GM21717 (cell line): ENCODE results near the gene SAMD15.
"Not testable (repeated sequence)": the region's sequence is repeated elsewhere in the genome, so short reads cannot be mapped to it uniquely, and the experiment has no call there.

Source experiments
- ATAC-seq: cut with Tn5 transposase; IDR thresholded peaks from one replicate; pipeline ENCODE4 v1.9.1; 2021; ENCODE audit warnings: mild to moderate bottlenecking, moderate library complexity; ENCODE audit not compliant: unreplicated experiment

The SAMD15 gene

DNA sequence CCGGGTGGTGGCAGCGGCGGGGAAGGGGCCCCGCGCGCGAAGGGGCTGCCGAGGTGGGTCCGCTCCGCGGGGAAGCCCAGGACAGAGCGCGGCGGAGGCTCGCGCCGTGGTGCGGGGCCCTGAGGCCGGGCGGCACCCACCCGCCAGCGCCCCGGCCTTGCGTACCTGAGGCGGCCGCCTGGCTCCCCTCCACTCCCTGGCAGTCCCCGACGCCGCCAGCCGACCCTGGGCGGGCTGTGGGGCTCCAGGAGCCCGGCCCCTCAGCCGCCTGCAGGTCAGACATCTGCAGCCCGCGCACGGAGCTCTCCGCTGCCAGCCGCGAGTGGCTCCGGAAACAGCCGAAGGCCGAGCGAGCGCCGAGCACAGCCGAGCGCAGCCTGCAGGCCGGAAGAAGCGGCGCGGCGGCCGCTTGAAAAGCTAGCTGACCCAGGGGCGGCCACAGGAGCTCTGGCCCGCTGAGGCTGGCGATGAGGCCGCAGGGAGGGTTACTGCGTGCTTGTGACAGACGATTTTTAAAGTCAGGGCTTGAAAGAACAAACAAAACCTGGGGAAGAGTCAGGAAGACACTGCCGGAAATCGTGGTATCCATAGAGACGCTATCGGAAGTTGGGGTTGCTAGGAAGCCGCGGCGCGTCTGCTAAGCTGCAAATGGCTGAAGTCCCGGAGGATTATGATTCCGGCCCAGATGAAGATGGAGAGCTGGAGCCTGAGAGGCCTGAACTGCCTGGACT is at the start of gene SAMD15, which contains the start of gene TMED8:
Gene SAMD15, plus strand, starts transcription at position 609 of the 731 bp plus-strand sequence. Its CDS starts 40 bp downstream, at position 649.
Gene TMED8, minus strand, starts transcription at position 324 of the 731 bp plus-strand sequence. Its CDS starts 41 bp downstream, at position 283.
- ATAC-seq: peak; percentile 82

DNA sequence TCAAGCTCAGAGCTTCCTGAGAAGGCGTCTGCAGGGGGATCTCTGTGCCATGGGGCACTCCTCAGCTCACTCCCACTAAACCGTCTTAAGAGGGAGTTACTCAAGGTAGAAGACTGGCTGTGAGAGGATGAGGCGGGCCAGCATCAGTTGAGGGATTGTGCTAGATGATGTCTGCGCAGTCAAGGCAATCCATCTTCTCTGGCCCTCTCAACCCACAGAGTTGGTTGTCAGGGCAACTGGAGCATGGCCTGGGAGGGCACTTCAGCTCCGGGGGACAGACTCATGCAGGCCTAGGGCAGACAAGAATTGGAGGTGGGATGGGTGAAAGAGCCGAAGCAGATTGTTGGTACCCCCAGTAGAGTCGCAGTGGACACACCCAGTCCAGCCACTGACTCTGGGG is 47.3 kb upstream of the SAMD15 start:
- no peak for ATAC-seq

DNA sequence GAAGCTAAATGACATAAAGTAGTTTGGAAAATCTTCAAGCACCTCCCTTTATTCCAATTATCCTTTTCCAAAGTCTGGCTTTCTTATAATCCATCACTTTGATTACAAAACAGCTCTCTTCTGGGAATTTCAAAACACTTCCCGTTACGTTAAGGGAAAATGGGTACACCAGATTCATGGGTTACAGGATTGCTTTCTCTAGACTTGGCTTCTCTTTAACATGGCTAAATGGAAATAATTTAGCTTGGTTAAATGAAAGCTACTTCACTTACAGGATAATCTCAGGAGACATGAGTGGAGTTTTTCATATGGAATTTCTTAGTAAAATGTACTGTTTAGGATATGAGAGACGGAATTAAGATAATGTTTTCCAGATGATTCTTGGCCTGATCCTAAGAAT is 41.6 kb upstream of the SAMD15 start:
- no peak for ATAC-seq

DNA sequence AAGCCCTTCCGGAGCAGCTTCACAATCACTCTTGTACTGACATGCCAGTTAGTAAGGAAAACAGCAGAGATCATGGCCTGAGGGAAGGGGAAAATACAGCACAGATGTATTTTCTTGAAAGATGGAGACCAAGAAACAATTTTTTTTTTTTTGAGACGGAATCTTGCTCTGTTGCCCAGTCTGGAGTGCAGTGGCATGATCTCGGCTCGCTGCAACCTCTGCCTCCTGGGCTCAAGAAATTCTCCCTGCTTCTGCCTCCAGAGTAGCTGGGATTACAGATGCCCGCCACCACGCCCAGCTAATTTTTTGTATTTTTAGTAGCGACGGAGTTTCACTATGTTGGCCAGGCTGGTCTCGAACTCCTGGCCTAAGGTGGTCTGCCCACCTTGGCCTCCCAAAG is 39.9 kb upstream of the SAMD15 start:
- not testable (repeated sequence) for ATAC-seq

DNA sequence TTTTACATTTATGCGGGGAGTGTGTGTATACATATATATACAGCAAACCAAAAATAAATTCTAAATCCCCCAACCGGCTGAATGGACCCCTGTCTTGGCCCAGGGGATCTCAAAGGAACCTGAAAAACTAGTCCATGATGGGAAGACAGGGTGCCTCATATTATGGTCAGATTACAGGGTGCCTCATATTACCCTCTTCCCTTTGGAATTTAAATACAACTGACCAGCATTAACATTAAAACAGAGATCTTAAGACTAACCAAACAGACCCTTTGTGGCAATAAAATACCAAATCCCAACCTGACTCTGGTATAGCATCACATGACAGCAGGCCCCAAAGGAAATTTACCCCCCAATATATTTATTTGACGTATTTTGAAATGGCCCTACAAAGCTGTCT is 39.3 kb upstream of the SAMD15 start:
- ATAC-seq: no peak

DNA sequence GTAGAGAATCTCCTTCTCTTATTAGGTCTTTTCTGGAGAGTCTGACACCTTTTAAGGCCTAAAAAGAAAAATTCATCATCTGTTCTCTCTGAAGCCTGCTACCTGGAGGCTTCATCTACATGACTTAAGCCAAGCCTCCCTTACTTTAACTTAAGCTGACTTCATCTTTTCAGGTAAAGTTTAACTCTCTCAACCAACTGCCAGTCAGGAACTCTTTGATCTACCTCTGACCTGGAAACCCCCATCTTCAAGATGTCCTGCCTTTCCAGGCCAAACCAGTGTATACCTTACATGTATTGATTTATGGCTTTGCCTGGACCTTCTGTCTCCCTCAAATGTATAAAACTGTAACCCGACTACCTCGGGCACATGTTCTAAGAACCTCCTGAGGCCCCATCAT is 38.9 kb upstream of the SAMD15 start:
- ATAC-seq: no peak

DNA sequence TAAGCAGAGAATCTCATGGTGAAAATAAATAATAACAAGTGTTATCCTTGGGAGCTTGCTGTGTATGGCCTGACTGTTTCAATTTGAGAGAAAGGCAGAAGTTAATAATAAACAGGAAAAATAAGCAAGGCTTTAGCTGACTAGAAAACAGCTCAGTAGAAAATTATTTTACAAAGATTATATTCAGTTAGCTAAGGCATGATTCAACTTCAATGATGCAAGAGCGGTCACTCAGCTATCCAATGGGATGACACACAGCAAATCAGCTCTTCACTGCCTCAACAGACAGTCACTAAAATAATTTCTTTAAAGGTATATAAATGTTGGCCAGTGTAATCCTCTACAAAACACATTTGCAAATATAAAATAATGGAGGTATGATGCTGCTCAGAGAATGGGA is 37.8 kb upstream of the SAMD15 start:
- no peak for ATAC-seq

DNA sequence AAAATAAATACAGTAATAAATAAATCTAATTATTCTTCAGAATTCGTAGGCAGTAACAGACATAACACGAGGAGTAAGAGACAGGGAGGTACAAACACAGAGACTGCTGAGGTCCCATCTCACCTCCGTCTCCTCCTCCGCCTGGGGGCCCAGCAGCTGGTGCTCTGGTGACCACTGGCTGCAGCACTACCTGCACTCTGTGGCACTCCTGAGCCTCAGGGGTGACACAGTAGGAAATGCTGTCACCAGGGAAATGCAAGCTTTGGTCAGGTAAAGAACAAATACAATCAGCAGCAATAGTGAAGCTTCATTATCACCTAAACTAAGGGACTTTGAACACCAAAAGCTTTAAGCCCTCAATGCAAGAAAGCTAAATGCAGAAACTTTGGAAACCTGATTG is 36.8 kb upstream of the SAMD15 start:
- ATAC-seq: no peak

DNA sequence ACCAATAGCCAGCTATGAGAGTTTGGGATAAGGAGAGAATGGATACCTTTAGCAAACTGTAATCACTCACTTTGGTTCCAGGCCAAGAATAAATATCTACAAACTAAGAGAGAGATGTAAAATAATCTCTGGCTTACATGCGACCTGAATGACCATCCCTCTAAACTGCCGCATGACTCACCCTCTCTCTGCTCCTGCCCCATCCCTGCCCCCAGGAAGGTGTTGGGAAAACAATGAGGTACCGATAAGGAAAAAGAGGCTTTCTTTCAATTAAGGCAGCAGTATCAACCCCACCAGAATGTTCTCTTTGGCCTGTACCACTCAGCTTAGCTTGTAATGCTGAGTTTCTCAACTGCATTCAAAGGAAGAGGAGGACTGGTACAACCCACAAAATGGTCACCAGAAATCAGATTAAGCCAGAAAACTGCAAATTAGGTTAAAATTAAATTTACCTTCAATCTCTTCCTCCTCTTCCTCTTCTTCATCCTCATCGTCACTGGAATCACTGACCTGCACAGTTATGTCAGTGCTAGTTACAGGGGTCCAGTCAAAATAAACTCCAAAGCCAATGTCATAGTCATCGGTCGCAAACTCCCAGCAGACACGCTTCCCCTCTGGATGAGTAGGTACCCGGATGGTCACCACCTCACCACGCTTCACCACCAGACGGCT is 34.3 kb upstream of the SAMD15 start:
- no peak for ATAC-seq

DNA sequence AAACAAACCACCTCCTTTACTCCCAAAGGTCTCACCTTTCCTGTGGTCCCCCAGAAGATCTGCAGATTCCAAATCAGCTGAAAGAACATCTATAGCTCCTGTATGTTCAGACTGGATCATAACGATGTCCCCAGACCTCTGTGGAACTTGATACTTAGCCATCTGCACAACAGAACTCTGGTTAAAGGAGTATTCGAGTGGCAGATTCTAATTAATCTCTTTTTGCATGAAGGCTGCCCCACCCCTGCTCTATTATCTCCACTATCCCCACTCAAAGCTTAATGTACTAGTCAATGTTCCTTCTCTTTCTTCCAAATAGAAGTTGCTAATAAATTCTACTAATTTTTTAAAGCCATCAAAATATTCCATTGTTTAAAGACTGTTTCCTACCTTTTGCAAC is 33.5 kb upstream of the SAMD15 start:
- no peak for ATAC-seq

DNA sequence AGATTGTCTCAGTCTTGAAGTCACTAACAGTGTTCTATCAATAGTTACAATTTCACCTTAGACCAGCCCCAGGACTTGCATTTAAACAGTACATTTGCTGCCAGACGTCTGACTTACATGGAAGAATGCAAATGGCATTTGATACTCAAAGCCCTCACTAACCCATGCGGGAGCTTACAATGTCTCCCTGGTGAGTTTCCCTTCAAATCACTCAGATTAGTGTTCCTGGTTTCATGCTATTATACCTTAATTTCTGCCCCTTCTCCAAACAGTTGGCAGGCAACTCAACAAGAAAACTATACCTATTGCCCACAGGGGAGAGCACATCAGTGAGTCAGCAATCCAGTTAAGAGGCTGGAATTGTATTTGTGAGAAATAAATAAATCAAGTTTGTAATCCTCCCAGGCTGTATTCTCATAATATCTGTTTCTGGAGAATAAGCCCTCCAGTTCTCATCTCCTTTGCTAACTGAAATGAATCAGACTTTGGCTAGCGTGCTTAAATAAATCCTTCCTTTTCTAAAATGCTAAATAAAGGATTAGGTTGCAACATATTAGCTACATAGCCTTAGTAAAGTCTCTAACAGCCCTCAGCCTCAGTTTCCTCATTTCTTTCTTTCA is 32.7 kb upstream of the SAMD15 start:
- no peak for ATAC-seq

DNA sequence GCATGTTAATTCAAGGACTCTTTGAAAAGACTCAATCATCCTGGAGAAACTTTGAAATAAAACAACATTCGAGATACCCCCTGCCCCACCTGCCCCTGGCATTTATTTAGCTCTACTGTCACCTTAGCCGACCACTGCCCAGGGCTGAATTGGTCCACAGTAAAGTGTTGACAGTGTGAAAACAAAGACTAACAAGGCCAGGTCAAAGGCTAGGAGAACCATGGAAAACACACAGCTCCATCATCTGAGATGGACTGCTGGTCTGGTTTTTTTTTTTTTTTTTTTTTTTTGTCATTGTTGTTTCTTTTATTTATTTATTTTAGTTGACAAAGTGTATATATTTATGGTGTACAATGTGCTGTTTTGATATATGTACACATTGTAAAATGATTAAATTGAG is 30.7 kb upstream of the SAMD15 start:
- no peak for ATAC-seq

DNA sequence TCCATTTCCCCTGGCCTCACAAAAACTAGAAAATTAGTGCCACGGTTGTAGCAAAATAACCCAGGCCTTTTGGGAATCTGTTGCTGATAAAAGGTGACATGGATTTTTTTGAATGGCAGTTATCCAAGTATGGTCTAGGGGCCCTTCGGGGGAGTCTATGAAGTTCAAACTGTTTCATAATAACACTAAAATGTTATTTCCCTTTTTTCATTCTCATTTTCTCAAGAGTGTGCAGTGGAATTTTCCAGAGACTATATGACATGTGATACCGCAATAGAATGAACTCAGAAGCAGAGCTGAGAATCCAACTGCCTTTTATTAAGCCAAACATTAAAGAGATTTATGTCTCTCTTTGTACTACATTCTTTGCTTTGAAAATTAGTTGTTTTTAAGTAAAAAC is 29.4 kb upstream of the SAMD15 start:
- no peak for ATAC-seq

DNA sequence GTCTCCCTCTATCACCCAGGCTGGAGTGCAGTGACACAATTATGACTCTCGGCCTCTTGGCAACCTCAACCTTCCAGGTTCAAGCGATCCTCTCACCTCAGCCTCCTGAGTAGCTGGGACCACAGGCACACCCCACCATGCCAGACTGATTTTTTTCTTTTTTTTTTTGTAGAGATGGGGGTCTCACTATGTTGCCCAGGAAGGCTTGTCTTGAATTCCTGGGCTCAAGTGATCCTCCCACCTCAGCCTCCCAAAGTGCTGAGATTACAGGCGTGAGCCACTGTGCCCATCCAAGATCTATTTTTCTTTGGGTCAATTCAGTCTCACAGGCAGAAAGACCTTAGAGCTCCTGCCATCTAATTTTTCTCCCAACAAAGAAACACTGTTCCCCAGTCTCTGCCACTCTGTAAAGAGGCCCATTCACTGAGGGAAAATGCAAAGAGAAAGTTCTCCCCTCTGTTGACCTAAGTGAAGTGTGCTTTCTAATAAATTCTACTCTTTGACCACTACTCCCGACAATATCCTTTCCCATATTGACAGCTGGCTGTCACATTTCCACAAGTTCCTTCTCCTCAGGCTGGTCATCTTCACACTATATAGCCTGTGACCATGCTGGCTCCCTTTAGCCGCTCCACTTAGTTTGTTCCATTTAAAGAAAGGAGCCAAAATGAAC is 23.6 kb upstream of the SAMD15 start:
- no peak for ATAC-seq

DNA sequence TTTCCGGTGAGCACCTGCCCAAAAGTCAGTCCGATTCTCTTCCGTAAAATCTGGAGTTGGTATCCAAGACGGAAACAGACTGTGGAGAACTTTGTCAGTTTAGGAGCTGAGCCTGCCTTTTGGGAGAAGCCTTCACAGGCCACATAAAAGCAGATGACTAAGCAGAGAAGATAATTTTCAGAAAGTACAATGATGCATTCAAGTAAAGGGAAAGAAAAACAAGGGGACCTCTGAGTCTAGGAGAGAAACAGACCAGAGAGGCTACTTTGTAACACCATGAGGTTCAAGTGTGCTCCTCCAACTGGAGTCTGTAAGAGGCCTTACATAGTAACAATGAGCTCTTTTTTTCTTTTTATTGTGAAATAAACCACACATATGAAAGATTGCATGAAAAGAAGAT is 21.4 kb upstream of the SAMD15 start:
- no peak for ATAC-seq

DNA sequence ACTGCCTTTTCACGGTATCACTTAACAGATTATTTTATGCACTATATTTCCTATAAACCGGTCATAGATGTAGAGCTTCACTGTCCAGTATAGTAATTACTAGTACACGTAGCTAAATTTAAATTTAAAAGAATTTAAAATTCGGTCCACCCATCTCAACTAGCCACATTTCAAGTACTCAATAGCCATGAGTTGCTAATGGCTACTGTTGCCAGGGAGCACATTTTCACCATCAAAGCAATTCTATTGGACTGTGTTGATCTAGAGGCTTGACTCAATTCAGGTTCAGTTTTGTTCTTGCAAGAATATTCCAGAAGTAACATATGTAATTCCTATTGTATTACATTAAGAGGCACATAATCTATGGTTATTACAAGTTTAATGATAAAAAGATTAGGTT is 20.3 kb upstream of the SAMD15 start:
- ATAC-seq: no peak

DNA sequence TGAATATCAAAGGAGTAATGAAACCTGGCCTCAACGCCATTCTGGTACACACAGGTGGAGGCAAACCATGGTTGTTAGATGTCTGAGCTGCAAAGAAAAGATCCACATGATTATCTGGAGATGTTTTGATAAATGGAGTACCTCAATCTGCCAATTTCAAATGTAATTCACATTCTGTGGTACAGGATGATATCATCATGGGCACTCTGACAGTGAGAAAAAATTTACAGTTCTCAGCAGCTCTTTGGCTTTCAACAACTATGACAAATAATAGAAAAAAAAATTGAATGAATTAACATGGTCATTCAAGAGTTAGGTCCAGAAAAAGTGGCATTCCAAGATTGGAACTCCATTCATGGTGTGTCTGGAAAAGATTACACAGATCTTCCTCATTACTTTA is 17.6 kb upstream of the SAMD15 start:
- no peak for ATAC-seq

DNA sequence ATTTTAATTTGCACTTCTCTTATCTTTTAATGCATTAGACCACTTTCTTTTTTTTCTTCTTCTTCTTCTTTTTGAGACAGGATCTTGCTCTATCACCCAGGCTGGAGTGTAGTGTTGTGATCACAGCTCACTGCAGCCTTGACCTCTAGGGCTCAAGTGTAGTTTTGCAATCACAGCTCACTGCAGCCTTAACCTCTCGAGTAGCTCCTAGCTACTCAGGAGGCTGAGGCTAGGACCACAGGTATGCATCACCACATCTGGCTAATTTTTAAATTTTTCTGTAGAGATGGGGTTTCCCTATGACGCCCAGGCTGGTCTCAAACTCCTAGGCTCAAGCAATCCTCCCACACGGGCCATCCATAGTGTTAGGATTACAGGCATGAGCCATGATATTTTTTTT is 13.0 kb upstream of the SAMD15 start:
- ATAC-seq: no peak

DNA sequence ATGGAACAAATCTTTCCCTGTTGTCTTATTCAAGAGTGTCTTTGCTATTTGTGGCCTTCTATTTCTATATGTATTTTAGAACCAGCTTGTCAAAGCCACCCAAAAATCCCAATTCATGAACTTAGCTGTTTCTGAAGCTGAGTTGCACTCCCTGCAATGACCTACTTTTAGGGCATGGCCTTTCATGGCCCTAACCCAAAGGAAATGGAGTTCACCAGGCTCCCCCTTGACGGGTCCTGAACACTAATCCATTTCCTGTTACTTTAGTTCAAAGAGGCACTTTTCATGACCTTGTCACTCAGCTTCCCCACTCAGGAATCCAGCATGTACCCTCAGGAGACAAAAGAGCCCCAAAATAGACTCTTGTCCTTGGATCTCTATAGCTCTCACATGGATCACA is 7.9 kb upstream of the SAMD15 start:
- ATAC-seq: no peak

DNA sequence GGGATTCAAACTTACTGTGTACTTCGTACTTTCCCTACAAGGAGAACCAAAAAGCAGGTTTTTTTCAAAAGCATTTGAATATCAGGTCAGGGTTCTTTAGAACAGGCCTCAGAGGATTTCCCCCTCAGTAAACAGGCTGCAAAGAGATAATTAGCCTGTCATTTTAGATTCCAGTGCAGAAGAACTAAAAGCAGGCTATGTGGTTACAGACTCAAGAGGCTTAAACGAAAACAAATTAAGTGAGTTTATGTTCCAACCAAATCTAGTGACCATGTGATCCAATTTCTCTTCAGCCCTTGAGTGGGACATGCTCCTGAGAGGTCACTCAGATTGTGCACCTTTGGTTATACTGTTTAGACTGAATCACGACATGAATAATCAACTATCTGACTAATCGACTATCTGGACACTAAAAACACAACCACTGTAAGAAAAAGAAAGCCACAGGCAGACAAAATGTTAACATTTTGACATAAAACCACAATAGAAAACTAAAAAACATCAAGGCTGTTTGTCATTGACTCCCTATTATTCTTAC is 4.8 kb upstream of the SAMD15 start:
- peak; percentile 37 for ATAC-seq
